Stimulated activated CD8-positive, alpha-beta memory T cell treated with anti-CD3 and anti-CD28 coated beads, Interleukin-15, amount 100 ng/mL, for 1 hour (primary cell): Measurements from ENCODE around the gene MTMR2.

Experiments used
- DNase-seq: peaks from one replicate; pipeline ENCODE4 v3.0.0-alpha.2; 2020; ENCODE audit warnings: low read depth

Gene MTMR2

GRCh38 chr11:95923728-95924413 lies at the start of gene MTMR2:
MTMR2 (minus strand) TSS chr11:95924107; CDS start chr11:95923954, 153 bp downstream.
- peak; percentile 27 for DNase-seq

DNA sequence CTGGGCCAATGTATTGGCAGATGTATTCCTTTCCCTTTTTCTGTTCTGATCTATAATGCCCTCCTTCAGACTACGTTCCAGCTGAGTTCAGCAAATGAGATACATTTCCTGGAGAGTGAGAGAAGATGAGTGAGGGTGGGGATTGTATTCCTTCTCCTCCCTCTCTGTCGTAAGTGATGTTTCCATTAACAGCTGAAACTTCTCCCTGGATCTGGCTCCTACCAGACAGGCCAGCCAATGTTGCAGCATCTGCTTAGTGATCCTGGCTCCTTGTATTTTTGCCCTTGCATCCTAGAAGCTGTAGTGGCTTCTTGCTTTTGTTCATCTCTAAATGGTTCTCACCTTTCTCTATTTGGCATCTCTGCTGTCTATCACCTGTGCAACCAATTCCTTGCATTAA lies 48.2 kb upstream of the MTMR2 start:
- DNase-seq, result no peak

GRCh38 chr11:95968585-95968984 lies 44.7 kb upstream of the MTMR2 start:
- no peak for DNase-seq

- DNase-seq, result no peak
These were observed 40.4 kb upstream of the MTMR2 start for GRCh38 chr11:95964281-95964680.

GRCh38 chr11:95961758-95962157 lies 37.9 kb upstream of the MTMR2 start:
- no peak for DNase-seq

DNA sequence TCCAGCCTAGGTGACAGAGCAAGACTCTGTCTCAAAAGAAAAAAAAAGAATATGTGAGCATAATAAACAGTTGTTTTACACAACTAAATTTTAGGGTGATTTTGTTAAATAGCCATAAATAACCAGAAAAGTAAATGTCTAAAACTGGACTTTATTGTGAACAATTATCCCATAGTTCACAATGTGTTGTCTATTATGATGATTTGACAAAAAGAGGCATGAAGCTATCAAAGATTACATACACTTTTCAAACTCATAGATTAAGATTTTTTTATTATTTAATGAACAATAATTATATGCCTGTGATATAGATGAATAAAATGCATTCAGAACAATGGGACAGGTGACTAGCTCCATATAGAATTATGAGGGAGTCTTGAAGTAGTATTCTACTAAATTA lies 27.0 kb upstream of the MTMR2 start:
- no peak for DNase-seq

DNA sequence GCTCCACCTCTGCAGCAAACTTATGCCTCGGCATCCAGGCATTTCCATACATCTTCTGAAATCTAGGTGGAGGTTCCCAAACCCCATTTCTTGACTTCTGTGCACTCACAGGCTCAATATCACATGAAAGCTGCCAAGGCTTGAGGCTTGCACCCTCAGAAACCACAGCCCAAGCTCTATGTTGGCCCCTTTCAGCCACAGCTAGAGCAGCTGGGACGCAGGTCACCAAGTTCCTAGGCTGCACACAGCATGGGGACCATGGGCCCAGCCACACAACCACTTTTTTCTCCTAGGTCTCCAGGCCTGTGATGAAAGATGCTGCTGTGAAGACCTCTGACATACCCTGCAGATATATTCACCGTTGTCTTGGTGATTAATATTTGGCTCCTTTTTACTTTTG lies 24.7 kb upstream of the MTMR2 start:
- DNase-seq, result no peak

DNA sequence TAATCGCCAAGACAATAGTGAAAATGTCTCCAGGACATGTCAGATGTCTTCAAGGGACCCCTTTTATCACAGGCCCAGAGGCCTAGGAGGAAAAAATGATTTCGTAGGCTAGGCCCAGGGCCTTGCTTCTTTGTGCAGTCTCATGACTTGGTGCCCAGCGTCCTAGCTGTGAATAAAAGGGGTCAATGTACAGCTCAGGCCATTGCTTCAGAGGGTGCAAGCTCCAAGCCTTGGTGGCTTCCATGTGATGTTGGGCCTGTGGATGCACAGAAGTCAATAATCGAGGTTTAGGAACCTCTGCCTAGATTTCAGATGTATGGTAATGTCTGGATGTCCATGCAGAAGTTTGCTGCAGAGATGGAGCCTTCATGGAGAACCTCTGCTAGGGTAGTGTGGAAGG lies 20.7 kb upstream of the MTMR2 start:
- no peak for DNase-seq

DNA sequence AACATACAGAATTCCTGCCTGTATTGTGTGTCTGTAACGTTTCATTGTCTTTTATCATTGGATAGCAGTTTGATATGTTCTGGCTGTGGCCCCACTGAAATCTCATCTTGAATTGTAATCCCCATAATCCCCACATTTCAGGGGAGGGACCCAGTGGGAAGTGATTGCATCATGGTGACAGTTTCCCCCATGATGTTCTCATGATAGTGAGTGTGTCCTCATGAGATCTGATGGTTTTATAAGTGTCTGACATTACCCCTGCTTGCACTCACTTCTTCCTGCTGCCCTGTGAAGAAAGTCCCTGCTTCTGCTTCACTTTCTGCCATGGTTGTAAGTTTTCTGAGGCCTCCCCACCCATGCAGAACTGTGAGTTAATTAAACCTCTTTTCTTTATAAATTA lies 19.6 kb upstream of the MTMR2 start:
- no peak for DNase-seq

DNA sequence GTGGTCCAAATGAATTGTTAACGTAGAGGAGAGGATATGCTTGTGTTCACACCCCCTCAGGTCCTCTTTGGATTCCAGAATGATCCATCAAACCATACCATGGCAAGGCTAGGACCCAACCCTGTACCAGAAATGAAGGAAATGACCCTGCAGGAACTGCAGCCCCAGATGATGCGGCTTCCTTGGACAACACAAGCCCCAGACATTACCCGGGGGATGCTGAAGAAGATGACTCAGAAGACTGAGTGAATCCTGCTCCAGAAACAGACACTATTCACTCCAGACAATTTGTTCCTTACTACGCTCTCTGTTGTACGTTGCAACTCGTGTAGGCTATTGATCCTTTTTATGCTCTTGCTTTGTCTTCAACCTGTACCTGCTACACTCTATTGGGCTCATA lies 15.2 kb upstream of the MTMR2 start:
- no peak for DNase-seq

DNA sequence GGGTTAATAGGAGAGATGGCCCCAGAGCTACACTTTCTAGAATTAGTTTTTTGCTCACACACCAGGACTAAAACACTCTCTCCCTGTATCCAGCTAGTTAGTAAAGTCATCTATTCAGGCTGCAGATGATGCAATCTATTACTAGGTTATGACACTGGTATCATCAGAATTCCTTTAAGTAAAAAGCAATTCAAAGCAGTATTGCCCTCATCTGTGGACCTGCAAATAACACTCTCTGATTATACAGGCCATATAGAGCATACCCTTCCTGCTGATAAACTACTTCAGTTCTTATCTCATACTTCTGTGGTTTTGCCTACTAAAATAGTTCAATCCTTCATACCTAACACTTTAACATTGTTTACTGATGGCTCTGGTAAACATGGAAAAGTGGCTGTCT lies 13.5 kb upstream of the MTMR2 start:
- DNase-seq, result no peak

DNA sequence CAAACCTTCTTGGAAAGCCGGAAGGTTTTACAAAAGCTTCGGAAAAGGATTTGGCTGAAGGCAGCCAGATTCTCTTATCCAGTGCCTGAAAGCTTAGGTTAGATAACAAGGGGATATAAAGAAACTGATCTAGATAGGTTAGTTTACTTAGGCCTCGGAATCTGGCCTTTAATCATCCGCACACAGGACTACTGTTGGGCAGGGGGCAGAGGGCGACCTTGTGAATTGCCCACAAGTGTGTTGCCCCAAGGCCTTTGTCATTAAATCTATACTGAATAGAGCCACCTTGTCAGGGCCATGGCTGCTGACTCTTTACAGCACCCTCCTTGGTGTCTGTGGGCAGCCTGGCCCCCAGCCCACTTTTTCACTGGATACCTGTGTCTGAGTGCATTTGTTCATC lies 9.7 kb upstream of the MTMR2 start:
- DNase-seq, result no peak

DNA sequence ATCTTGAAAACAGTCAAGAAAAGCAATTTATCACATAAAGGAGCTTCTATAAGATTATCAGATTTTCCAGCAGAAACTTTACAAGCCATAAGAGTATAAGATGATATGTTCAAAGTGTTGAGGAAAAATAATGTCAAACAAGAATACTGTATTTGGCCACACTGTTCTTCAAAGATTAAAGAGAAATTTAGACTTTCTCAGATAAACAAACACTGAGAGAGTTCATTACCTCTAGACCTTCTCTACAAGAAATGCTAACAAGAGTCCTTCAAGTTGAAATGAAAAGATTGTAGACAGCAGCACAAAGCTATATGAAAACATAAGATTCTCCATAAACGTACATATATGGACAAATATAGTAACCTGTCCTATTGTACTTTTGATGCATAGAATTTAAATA lies 8.0 kb upstream of the MTMR2 start:
- no peak for DNase-seq

DNA sequence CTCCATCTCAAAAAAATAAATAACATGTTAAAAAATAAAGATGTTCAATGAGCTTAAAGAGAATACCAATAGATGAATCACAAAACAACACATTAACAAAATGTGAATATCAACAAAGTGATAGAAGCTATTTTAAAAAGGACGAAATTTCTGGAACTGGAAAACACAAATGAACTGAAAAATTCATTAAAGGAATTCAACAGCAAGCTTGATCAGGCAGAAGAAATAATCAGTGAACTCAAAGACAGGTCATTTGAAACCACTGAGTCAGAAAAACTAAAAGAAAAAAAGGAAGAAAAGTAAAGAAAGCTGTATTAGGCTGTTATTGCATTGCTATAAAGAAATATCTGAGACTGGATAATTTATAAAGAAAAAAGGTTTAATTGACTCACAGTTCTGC lies 7.0 kb upstream of the MTMR2 start:
- DNase-seq, result no peak

GRCh38 chr11:95926726-95927125 lies 2.8 kb upstream of the MTMR2 start:
- no peak for DNase-seq

DNA sequence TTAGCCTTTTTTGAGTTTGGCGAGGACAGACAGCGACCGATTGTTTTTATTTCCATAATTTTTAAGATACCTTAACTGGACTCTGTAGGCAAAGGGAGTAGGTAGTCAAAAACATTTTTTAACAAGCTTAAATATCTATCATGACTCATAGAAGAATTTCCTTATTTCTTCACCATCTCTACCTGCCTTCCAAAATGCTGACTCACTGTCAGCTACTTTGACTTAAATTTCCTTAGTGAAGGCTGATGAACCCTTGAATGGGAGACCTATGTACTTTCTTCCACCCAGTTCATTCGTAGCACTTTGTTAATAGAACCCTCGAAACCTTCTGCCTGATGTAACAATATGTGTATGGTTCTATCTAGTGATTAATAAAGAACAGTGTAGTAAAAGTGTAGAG lies 1.1 kb upstream of the MTMR2 start:
- no peak for DNase-seq

DNA sequence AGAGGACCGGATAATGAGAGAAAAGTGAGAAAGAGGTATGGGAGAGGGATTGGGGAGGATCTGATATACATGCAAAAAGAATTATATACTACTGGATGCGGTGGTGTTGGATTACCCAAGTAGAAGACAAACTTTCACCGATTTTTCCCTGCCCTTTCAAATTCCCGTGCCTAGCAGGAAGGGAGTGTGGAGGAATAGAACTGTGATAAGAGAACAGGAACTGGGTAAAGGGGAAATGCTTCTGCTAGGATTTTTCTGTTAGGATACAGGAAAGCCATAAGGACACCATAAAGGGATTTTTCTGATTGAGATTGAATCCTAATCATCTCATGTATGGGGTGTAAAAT lies 480 bp upstream of the MTMR2 start:
- DNase-seq, result no peak

- DNase-seq, result no peak
These were observed 524 bp downstream of the MTMR2 start for GRCh38 chr11:95923439-95923727.

GRCh38 chr11:95922536-95923438 lies 1.1 kb downstream of the MTMR2 start:
- DNase-seq, result no peak

DNA sequence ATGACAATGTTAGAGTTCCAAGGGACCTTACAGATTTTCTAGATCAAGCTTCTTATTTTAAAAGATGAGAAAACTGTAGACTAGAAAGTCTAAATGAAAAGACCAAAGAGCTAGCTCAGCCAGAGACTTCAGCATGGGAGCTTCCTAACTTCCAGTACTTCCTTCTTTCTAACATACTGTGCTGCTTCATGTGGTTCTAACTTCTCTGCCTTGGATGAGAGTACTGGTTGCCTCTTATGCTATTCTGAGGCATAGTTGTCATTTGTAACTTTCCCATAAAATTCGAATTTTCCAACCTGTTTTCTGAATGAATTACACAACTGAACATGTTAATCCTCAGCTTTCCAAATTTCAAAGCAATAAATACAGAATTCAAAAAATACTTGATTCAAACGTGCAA lies 1.8 kb downstream of the MTMR2 start:
- DNase-seq, result no peak

DNA sequence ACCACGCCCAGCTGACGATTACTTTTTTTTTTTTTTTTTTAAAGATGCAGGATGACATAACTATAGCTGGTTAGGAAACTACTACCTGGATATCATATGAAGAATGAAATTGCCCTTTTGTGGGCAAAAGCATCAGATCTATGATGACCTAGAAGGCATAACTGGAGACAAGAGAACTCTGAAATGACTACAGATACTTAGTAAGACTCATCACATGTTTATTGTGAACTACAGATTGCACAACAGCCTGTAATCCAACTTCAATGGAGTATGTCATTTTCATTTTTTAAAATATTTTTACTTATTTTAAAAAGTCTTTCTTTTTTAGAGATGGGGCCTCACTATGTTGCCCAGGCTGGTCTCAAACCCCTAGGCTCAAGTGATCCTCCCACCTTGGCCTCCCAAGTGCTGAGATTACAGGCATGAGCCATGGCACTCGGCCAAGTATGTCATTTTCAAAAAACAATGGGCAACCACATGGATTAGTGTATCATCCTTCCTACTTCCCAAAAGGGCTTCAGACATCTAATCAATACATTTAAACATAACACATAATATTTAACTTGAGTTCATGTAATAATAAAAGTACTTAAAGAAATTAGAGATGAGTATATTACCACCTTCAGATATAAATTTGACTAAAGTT lies 3.3 kb downstream of the MTMR2 start:
- DNase-seq, result no peak

DNA sequence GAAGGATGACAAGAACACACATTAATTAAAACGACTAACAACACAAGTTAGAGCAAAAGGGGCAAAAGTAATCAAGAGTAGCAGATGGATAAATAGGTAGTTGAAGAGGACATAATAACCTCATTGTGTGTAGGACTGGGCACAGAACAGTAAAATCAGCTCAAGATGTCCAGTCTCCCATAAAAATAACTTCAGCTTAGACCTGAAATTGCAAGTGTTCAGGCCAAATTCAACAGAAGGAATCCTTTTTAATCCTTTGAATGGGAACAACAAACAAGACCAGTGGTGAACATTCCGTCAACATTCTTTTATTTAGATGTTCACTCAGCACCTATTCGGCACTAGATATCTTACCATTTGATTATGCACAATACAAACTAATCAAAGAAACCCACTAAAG lies 4.4 kb downstream of the MTMR2 start:
- DNase-seq, result no peak

GRCh38 chr11:95918720-95919119 lies 5.2 kb downstream of the MTMR2 start:
- no peak for DNase-seq
